Hematopoietic multipotent progenitor cell treated with erythropoietin and hydrocortisone succinate and interleukin-3 and kit ligand, for 17 days (in vitro differentiated cells): ENCODE data around the gene IL23R.

ENCODE experiments used
- DNase-seq: peaks from one replicate; pipeline ENCODE4 v3.0.0-alpha.2; 2015; ENCODE audit warnings: low spot score

The IL23R gene

DNA sequence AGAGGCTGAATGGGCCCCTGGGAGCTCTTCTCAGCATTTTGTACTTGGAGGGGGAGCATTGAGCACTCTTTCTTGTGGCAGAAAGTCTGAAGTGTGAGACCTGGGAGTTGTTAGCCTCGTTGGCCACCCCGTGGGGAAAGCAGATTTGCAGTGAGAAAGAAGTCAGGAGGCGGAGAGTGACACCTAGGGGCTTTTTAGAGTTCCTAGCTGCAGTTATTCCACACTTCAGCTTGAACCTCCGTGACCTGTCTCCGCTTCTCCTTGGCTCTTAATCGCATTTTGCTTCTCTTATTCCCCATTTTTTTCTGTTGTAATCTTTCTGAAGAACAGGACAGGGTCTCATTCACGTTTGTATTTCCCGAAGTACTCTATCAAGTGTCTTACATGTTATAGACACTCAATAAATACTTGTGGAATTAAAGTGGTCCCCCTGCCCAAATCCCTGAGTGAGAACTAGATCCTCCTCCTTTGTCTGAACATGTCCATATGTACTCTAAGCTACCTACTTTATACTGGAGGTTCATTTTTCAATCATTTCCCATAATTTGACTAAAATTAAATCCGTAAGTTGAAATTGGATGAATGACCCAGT is 17.0 kb upstream of the IL23R start:
- DNase-seq = peak; percentile 45

DNA sequence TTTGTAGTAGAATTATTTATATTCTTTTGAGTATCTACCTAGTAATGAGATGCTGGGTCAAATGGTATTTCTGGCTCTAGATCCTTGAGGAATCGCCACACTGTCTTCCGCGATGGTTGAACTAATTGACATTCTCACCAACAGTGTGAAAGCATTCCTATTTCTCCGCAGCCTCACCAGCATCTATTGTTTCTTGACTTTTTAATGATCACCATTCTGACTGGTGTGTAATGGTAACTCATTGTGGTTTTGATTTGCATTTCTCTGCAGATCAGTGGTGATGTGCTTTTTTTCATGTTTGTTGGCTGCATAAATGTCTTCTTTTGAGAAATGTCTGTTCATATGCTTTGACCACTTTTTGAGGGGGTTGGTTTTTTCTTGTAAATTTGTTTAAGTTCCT is 15.3 kb upstream of the IL23R start:
- no peak for DNase-seq

DNA sequence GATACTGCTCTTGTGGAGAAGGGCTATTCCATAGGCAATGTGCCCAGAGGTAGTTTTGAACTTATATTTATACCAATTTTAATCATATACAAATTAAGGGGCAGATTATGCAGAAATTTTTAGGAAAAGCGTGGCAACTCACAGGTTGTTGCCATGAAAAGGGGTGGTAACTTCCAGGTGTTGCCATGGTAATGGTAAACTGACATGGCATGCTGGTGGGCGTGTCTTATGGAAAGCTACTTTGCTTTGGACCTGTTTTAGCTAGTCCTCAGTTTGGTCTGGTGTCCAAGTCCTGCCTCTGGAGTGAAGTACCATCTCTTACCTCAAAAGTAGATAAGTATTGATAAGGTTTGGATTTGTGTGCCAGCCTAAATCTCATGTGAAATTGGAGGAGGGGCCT is 7.9 kb upstream of the IL23R start:
- DNase-seq = no peak

DNA sequence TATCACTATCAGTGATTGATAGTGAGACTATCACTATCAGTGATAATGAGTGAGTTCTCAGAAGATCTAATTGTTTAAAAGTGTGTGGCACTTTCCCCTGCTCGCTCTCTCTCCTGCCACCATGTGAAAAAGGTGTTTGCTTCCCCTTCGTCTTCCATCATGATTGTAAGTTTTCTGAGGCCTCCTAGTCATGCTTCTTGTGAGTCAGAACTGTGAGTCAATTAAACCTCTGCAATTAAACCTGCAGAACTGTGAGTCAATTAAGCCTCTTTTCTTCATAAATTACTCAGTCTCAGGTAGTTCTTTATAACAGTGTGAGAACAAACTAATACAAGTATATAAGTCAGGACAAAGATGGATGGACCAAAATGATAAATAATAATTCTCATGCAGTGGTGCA is 7.0 kb upstream of the IL23R start:
- no peak for DNase-seq

DNA sequence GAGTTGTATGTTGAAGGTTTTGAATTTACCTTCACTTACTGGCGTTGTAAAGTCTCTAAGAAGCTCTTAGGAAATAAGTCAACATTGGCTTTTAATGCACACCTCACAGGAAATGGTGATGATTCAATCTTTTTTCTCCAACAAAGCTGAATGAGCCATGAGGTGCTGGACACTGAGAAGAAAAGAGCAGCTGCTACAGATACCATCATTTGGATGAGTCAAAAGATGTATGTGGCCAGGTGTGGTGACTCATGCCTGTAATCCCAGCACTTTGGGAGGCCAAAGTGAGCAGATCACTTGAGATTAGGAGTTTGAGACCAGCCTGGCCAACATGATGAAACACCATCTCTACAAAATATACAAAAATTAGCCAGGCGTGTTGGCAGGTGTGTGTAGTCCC is 3.3 kb upstream of the IL23R start:
- no peak for DNase-seq

DNA sequence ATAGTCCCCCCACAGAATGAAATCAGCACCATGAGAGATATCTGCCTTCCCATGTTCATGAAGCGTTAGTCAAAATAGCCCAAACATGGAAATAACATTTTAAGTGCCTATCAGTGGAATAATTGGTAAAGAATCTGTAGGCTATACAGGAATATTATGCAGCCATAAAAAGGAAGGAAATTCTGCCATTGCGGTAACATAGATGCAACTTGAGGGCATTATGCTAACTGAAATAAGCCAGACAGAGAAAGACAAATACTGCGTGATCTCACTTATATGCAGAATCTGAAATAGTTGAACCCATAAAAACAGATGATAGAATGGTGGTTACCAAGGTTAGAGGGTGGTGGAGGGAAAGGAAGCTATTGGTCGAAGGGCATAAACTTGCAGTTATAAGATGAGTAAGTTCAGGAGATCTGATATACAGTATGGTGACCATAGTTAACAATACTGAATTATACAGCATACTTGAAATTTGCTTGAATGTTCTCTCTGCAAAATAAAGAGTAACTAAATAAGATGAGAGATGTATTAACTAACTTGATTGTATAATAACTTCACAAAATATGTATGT is 699 bp upstream of the IL23R start:
- no peak for DNase-seq

DNA sequence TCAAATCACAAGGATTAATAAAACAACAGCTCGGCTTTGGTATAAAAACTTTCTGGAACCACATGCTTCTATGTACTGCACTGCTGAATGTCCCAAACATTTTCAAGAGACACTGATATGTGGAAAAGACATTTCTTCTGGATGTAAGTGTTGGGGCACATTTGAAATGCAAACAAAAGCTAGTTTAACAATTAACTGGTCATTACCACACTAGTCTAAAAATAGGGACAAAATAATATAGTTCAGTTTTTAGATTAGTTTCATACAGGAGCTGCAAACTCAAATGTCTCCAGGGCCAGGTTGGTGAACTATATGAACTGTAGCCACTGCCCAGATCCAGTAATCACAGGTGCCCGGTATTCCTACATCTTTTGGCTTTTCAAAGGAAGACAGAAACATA is 3.2 kb downstream of the IL23R start:
- DNase-seq = no peak

DNA sequence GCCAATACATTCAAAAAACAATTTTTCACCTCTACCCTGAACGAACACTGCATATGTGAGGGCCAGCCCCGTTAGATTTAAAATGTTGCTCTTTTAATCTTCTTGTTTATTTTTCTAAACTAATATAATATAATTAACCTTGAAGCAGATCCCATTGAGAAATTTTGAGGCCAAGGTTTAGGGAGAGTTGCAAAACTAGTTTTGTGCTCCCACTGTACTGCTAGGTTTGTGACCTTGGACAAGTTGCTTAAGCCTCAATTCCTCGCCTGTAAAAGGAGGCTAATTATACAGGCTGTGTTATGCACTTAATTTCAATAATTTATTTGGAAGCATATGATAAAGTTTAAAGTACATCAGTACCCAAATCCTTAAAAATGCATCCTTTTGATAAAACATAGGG is 3.7 kb downstream of the IL23R start:
- no peak for DNase-seq

DNA sequence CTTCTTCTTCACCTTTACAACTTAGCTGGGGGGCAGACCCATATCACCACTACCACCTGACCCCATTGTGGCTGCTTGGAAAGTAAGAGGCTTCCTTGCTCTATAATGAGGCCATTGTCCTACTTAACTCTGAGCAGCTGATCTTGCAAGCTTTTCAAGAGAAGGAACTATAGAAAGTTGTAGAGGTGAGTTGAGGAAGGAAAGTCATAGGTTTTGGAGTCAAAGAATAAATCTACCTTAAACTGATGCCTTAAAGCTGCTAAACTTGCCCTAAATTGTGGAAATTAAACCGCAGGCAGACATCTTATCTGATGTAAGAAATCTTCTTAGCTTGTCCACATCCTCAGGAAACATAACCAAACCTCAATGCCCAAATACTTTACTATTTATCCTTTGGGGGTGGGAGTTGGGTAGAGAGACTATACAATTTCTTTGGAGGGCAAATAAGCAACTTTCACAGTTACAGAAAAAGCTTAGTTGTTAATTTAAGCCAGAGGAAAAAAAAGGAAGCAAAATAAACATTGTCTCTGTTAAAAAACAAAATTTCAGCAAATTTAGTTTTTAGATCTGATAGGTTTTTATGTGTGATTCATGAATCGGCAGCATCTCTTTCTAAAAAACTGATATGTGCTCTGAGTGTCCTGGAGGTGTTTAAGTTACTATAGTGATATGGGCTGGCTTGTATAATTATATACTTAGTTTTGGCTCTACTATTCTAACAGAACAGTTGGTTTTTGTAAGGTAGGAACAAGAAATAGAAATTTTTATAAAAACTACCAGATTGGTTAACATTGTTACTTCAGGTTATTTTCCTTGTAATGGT is 4.7 kb downstream of the IL23R start:
- no peak for DNase-seq

DNA sequence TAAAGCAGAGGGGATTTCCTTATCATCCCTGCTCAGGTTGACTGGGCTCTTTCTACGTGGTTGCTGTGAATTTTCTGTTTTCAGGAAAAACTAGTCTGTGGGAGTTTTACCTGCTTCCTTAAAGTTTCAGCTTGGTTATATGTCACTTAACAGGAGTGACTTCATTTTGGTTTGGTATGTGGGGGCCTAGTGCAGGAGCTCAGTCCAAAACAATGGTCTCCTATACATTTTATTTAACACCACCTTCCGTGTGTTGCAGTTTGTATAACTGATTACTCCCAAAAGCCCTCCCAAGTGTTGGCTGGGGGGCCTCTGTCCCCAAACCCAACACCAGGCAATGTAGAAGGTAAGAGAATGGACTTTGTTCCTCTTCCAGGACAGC is 5.3 kb downstream of the IL23R start:
- no peak for DNase-seq

DNA sequence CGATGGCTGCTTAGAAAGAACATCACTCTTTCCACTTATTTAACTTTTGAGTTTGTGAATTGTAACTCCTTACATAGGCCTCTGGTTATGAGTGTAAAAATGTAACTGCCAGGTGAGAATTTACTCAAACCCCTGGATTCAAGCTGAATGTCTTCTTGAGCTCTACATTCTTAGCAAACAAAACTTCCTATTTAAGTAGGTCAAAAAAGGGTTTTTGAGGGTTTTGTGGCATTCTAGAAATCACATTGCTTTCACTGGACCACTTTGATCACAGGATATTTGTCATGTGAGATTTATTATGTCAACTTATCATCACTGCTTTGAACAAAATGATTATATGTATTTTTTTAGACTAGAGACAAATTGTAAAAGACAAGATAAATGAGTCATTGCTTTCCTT is 5.7 kb downstream of the IL23R start:
- no peak for DNase-seq

DNA sequence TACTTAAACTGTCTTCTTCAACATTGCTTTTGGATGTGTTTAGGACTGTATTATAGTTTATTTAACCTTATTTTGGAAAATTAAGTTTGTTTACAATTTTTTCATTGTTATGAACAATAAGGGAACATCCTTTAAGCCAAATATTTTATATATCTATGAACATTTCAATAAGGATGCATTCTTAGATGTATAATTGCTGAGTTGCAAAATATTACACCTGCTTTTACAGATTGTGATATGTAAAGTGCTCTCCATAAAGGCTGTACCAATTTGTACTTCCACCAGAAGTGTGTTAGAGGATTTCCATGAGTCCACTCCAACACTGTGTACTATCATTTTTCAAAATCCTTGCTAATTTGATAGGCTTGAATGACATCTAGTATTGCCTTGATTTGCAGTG is 7.7 kb downstream of the IL23R start:
- DNase-seq = no peak

DNA sequence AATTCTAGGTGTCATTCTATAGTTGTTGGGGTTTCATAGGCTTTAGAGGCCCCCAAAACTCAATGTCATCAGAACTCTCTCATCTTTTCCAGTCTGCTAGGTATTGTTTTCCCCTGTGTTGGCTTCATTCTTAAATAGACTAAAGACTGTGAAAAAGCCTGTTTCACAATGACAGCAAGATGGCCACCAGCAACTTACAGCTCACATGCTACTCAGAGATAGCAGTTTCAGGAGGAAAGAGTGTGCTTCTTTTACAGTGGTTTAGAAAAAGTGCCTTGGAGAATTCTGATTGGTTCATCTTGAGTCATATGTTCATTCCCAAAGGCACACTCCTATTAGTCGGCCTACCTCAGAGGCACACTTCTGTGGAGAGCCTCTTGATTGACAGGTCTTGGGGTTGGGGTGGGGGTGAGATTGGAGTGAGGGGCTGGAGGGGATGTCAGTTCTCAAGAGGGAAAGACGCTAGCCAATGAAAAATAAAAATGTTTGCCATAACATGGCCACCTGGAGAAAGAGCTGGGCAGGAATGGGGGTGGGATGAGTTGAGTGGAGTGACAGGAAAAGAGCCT is 8.5 kb downstream of the IL23R start:
- no peak for DNase-seq

DNA sequence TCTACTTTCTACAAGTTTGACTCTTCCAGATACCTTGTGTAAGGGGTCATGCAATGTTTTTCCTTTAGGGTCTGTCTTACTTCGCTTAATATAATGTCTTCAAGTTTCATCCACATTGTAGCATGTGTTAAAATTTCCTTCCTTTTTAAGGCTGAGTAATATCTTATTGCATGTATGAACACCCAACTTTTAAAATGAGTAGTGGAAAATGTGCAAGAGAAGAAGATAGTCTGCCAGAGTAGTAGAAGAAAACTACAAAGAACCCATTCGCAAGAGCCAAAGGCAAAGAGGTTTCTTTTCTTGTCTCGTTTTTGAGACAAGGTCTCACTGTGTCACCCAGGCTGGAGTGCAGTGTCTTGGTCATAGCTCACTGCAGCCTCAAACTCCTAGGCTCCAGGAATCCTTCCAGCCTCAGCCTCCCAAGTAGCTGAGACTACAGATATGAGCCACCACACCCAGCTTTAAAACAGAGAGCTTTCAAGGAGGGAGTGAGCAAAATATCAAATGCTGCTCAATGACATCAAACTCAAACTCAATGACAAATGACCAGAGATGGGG is 9.4 kb downstream of the IL23R start:
- DNase-seq = no peak

DNA sequence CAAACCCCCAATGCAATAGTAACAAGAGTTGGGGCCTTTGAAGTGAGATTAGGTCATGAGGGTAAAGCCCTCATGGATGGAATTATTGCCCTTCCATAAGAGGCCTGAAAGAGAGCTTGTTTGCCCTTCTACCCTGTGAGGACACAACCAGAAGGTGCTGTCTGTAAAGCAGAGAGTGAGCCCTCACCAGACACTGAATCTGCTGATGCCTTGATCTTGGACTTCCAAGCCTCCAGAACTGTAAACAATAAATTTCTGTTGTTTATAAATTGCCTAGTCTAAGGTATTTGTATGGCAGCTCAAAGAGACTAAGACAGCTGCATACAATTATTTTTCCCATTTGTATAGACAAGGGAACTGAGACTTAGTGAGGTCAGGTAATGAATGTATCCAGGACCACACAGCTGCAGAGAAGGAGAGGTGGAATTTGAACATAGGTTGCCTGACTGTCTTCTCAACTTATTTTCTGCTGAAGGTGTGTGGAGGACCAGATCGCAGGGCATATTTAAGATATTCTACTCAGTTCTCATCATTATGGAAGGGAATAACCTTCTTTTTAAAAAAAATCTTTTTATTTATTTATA is 18.7 kb downstream of the IL23R start:
- DNase-seq = no peak

DNA sequence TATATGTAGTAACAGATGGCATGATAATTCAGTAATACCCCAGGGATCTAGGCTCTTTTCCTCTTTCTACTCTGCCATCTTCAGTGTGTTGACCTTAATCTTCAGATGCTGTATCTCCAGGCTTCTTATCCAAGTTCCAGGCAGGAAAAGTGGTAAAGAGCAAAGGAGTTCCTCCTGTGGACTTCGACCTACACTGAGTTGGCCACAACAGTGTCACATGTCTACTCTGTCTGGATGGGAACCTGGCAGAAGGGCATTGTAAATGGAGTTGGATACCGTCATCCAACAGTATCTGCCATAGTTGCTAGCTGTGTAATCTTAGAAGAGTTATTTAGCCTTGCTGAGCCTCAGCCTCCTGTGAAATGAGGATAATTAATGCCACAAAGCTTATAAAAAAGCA is 21.9 kb downstream of the IL23R start:
- no peak for DNase-seq

DNA sequence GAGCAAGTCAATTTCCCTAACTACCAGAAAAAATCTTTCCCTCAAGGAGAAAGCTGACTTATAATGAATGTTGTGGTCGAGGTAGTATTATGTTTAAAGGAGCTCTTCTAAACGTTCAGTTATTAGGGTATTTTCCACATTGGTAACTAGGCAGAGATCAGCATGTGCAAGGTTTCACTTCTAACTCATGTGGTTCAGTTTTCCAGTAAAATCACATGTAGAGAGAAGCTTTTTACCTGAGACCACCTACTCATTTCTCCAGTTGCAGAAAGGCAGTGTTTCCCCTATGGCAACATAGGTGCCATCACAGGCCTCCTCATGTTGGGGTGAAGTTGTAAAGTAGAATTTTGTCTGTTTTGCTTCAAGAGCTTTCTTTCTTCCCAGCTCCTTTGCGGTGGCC is 23.7 kb downstream of the IL23R start:
- no peak for DNase-seq

DNA sequence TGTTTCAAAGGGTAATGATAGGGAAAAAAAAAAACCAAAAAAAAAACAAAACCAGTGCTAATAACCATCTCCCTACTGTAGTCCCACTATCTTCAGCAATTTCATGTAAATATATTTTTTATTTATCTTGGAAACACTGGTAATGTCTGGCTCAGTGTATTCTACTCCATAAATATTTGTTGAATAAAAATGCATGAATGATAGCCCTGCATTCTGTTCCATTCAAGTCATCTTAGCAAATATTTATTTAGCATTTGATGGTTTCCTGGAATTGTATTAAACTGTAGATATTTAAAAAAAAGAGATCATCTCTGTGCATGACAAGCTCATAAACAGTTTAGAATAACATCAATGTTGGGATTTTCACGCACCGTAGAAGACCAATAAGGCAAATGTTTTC is 24.2 kb downstream of the IL23R start:
- no peak for DNase-seq

DNA sequence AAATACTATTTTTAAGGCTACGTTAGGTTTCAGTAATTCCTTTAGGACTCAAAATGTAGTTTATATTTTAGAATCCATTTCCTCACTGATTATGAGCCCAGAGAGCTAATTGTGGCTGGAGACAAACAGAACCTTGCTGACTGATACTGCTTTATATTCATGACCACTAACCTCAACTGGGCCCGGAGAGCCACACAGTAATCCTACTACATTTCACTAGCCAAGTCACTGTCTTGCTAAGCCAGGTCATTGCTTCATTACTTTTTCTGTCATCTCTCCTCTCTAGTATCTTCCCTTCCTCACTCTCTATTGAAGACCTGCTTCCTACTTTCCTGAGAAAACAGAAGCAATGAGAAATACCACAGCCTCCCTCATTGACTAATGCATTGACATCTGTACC is 24.7 kb downstream of the IL23R start:
- DNase-seq = no peak

DNA sequence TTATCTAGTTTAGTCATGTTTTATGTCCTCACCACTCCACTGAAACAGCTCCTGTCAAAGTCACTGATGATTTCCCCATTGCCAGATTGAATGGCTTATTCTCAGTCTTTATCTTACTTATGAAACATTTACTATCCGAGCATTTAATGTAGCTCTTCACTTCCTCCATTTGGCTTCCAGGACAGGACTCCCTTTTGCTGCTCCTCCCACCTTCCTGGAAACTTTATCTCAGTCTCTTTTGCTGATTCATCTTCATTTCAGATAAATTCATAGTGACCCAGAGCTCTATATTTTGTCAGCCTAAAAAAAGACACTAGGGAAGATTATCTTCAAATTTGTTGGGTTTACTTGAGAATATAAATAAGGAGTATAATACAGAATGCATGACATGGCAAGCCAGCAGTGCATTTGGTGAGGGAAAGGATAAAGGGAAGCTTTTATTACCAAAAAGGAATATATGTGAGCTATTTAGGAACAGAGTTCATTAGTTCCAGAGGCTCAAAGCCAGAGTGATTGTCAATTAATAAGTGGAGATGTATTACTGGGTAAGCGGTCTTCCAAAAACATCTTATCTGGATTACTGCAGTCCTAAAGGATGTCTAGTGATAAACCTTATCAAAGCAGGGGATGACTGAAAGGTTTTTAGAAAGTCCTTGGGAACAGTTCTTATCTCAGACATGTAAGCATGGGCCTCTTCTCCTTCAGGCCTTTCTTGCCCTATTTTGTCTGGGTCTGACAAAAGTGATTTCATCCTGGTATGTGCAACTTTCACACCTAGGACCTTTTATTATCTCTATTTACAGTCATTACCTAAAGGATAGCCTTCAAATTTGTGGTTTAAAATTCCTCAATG is 25.6 kb downstream of the IL23R start:
- no peak for DNase-seq

DNA sequence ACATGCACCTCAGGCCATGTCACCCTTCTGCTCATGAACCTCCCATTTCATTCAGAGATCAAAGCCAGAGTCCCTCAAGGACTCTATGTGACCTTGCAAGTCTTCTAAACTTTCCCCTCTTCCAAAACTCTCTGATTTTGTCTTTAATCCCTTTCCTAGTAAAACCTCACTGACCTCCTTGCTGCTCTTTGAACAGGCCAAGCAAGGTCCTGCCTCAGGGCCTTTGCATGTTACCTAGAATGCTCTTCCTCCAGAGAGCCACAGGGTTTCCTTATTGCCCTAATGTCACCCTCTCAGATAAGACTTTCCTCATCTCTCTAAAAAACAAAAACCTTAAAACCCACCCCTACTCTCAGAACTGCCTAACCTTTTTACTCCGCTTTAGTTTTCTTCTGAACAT is 26.6 kb downstream of the IL23R start:
- no peak for DNase-seq

DNA sequence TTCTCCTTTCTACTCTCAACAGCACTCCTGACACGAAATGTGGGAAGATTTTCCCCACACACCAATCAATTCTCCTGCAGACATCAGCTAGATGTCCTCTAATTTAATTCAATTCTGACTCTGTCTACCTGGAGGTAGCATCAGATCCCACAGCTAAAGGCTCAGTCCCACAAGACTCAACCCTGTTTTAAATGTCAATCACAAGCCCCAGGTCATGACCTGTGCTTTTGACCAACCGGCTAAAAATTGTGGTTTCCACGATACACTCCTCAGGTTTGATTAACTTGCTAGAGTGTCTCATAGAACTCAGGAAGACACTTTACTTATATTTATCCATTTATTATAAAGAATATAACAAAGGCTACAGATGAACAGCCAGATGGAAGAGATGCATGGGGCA is 27.4 kb downstream of the IL23R start:
- DNase-seq = no peak
